GM06990 (cell line): ENCODE results near the gene ADAMTS13.

Experiments used
- DNase-seq: peaks from one replicate; pipeline ENCODE4 v3.0.0-alpha.2; 2011; ENCODE audit not compliant: insufficient read length; ENCODE audit errors: extremely low read depth
- H3K27me3 ChIP-seq: replicated peaks from 2 replicates; pipeline ENCODE4 v1.6.0; 2011; ENCODE audit warnings: low read length; ENCODE audit not compliant: control insufficient read depth, insufficient read depth
- H3K36me3 ChIP-seq: 2 replicates; pipeline ENCODE4 v1.5.1; 2011; ENCODE audit warnings: low read length; ENCODE audit not compliant: control insufficient read depth, insufficient read depth
- H3K4me3 ChIP-seq: replicated peaks from 2 replicates; pipeline ENCODE4 v1.5.1; 2011; ENCODE audit warnings: low read depth, mild to moderate bottlenecking, control low read depth, low read length
- TF ChIP-seq, protein P1 (sequence below): IDR thresholded peaks from 2 replicates; pipeline ENCODE4 v1.5.1; 2011; ENCODE audit warnings: low read length, control low read depth, mild to moderate bottlenecking, inconsistent platforms; ENCODE audit not compliant: insufficient read depth, poor library complexity, severe bottlenecking

The ADAMTS13 gene

GRCh38 chr9:133461975-133462374 is 39.8 kb downstream of the ADAMTS13 start:
- H3K4me3 ChIP-seq, result no peak overlapping the region
- no peak for DNase-seq
- H3K27me3 ChIP-seq, result no peaks in the 10 kb centered on the region; the same call in 1 of the 2 replicates
- TF ChIP-seq, protein P1, sequence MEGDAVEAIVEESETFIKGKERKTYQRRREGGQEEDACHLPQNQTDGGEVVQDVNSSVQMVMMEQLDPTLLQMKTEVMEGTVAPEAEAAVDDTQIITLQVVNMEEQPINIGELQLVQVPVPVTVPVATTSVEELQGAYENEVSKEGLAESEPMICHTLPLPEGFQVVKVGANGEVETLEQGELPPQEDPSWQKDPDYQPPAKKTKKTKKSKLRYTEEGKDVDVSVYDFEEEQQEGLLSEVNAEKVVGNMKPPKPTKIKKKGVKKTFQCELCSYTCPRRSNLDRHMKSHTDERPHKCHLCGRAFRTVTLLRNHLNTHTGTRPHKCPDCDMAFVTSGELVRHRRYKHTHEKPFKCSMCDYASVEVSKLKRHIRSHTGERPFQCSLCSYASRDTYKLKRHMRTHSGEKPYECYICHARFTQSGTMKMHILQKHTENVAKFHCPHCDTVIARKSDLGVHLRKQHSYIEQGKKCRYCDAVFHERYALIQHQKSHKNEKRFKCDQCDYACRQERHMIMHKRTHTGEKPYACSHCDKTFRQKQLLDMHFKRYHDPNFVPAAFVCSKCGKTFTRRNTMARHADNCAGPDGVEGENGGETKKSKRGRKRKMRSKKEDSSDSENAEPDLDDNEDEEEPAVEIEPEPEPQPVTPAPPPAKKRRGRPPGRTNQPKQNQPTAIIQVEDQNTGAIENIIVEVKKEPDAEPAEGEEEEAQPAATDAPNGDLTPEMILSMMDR, result no peak
- H3K36me3 ChIP-seq, result no peaks in the 10 kb centered on the region

- Histone ChIP-seq H3K4me3 (no peak overlapping the region), H3K36me3 (no peaks in the 10 kb centered on the region), H3K27me3 (no peaks in the 10 kb centered on the region; the same call in 1 of the 2 replicates)
- TF ChIP-seq, protein P1, result peak; percentile 67
- no peak for DNase-seq
Observed at GRCh38 chr9:133463234-133463863, 41.2 kb downstream of the ADAMTS13 start.

- no peak for DNase-seq
- Histone ChIP-seq H3K27me3 (no peaks in the 10 kb centered on the region), H3K4me3 (no peak overlapping the region), H3K36me3 (no peaks in the 10 kb centered on the region)
- TF ChIP-seq, protein P1, result no peak
Observed at GRCh38 chr9:133463864-133464615, 41.9 kb downstream of the ADAMTS13 start.

GRCh38 chr9:133464638-133465037 is 42.5 kb downstream of the ADAMTS13 start:
- no peak for DNase-seq
- Histone ChIP-seq H3K4me3 (no peak overlapping the region), H3K27me3 (no peaks in the 10 kb centered on the region), H3K36me3 (no peaks in the 10 kb centered on the region)
- TF ChIP-seq, protein P1, result no peak

DNA sequence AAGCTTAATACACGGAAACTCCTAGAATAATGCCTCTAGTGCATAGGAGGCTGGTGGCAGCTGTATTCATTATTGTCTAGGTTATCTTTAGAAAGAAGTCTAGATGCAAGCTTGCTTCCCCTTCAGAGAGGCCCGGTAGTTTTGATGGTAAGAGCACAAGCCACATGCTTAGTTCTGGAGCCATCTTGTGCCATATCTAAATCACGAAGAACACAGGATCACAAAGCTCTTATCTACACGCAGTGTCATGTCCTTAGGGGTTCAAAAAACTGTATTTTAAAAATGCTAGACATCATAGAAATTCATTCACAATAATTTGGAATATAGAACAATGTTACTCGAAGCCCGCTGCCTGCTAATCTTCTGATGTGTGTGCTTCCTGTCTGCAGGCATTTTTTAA is 43.8 kb downstream of the ADAMTS13 start:
- H3K27me3 ChIP-seq, result no peaks in the 10 kb centered on the region
- H3K4me3 ChIP-seq, result no peak overlapping the region
- no peak for DNase-seq
- TF ChIP-seq, protein P1, result no peak
- no peaks in the 10 kb centered on the region for H3K36me3 ChIP-seq

GRCh38 chr9:133467101-133467500 is 44.9 kb downstream of the ADAMTS13 start:
- peaks cover 5% of the 10 kb centered on the region for H3K36me3 ChIP-seq
- TF ChIP-seq, protein P1, result no peak
- no peaks in the 10 kb centered on the region for H3K27me3 ChIP-seq
- no peak overlapping the region for H3K4me3 ChIP-seq
- no peak for DNase-seq
